CD4-positive, alpha-beta T cell treated with Interleukin-12 subunit alpha and Interleukin-12 subunit beta, for 1 hour (primary cell): ENCODE results near the gene SP100.
A peak's percentile ranks its signal among the peaks of the same experiment; 100 is the strongest.

Source experiments
- DNase-seq: peaks from one replicate; pipeline ENCODE4 v3.0.0-alpha.2; 2020

SP100 gene

GRCh38 chr2:230564805-230565779, 149.1 kb downstream of the SP100 start:
- DNase-seq, result no peak

GRCh38 chr2:230569298-230569697, 153.3 kb downstream of the SP100 start:
- no peak for DNase-seq

- no peak for DNase-seq
Measured at GRCh38 chr2:230570987-230571386, 155.0 kb downstream of the SP100 start.

- DNase-seq, result peak; percentile 55
Measured at GRCh38 chr2:230575642-230576324, 159.8 kb downstream of the SP100 start.

- DNase-seq, result no peak
Measured at GRCh38 chr2:230577114-230577513, 161.1 kb downstream of the SP100 start.

- no peak for DNase-seq
Measured at GRCh38 chr2:230578106-230578505, 162.1 kb downstream of the SP100 start.

- DNase-seq, result no peak
Measured at GRCh38 chr2:230582851-230583283, 166.9 kb downstream of the SP100 start.

- DNase-seq, result no peak
Measured at GRCh38 chr2:230583581-230583980, 167.6 kb downstream of the SP100 start.

GRCh38 chr2:230586328-230586982, 170.5 kb downstream of the SP100 start:
- no peak for DNase-seq

GRCh38 chr2:230589025-230589424, 173.0 kb downstream of the SP100 start:
- no peak for DNase-seq

- peak; percentile 10 for DNase-seq
Measured at GRCh38 chr2:230589497-230590015, 173.6 kb downstream of the SP100 start.

GRCh38 chr2:230590333-230590732, 174.3 kb downstream of the SP100 start:
- no peak for DNase-seq

- DNase-seq, result no peak
Measured at GRCh38 chr2:230591850-230592249, 175.8 kb downstream of the SP100 start.

GRCh38 chr2:230592775-230593174, 176.8 kb downstream of the SP100 start:
- DNase-seq, result no peak
